ENCODE results near the gene TBX1. TPM values are rescaled to one million over a fixed set of nuclear protein-coding genes. Genes with fewer than 3 reads are reported as not detected.

The TBX1 gene
- total RNA-seq, 3 donors from 2014 or later (not counting 1 experiment from before 2014, with no cell fraction given), result 2.0 to 4.6 (median 3.2) TPM

DNA sequence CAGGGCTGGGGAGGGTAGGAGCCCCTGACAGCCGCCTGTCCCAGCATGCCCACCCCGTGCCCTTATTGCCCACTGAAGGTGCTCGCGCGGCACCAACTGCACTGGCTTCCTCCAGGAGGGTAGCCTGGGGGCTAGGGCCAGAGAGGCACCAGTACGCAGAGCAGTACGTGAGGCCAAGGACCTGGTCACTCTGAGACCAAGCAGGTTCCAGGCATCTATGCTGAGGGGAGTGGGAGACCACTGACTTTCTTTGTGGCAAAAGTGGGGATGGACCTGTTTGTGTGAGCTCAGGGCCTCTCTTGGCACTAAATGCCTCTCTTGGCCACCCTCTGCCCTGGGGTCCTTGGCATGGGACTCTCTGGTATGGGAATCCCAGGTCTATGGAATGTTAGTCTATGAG, 26.4 kb upstream of the TBX1 start:
- no peak for ATAC-seq
- H3K4me3 Mint-ChIP-seq, result no peak overlapping the region
- TF ChIP-seq, protein P1, sequence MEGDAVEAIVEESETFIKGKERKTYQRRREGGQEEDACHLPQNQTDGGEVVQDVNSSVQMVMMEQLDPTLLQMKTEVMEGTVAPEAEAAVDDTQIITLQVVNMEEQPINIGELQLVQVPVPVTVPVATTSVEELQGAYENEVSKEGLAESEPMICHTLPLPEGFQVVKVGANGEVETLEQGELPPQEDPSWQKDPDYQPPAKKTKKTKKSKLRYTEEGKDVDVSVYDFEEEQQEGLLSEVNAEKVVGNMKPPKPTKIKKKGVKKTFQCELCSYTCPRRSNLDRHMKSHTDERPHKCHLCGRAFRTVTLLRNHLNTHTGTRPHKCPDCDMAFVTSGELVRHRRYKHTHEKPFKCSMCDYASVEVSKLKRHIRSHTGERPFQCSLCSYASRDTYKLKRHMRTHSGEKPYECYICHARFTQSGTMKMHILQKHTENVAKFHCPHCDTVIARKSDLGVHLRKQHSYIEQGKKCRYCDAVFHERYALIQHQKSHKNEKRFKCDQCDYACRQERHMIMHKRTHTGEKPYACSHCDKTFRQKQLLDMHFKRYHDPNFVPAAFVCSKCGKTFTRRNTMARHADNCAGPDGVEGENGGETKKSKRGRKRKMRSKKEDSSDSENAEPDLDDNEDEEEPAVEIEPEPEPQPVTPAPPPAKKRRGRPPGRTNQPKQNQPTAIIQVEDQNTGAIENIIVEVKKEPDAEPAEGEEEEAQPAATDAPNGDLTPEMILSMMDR (IDR thresholded peaks at IDR 0.05), result no peak
- H3K9me3 Mint-ChIP-seq, result no peaks in the 10 kb centered on the region
- 94% methylated on average over 7 of the region's 7 CpGs for WGBS (ENCODE audit: insufficient coverage)
- no peak overlapping the region for H3K27ac Mint-ChIP-seq
- H3K4me1 ChIP-seq (ENCODE audit: control insufficient read depth, insufficient read depth, low read length), result peaks cover 10% of the 10 kb centered on the region
- no peak overlapping the region for H3K27ac ChIP-seq (ENCODE audit: low read length)
- no peaks in the 10 kb centered on the region for H3K36me3 ChIP-seq (ENCODE audit: control insufficient read depth, insufficient read depth, low read length)
- H3K36me3 Mint-ChIP-seq, result no peaks in the 10 kb centered on the region
- peaks cover 0 to 6% of the 10 kb centered on the region in 2 donors for H3K4me1 Mint-ChIP-seq
- H3K27me3 Mint-ChIP-seq (ENCODE audit: low read depth in 2 of 2), result peaks cover 0 to 8% of the 10 kb centered on the region in 2 donors
- intact Hi-C loops (cut with micrococcal nuclease), result no loop called here
- DNase-seq, result no peak
- peaks cover 2% of the 10 kb centered on the region for H3K27me3 ChIP-seq (ENCODE audit: control insufficient read depth, insufficient read depth, low read length)
- H3K9me3 ChIP-seq (ENCODE audit: control insufficient read depth, insufficient read depth, low read length), result no peaks in the 10 kb centered on the region
- H3K4me3 ChIP-seq (ENCODE audit: low read length), result no peak overlapping the region

DNA sequence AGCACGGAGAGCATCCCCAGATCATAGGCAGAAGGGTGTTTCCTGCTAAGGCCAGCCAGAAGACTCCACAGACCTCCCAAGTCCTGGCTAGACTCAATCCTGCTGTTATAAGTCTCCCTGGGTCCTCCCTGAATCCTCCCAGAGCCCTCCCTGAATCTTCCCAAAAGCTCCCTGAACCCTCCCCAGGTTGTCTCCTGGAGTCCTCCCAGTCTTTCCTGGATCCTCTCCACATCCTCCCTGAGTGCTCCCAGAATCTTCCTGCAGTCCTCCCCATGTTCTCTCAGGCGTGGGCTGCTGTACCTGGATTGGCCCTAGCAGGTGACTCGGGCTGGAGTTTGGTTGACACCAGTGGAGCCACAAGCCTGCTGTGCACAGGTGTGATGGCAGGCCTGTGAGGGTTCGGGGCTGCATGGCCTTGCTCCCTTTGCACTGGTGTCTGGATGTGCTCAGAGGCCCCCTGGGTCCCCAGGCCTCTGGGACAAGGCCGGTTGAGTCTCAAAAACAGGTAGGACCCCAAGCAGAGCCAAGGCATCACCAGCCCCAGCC, 25.7 kb upstream of the TBX1 start:
- H3K36me3 Mint-ChIP-seq, result no peaks in the 10 kb centered on the region
- 79% methylated on average over 5 of the region's 5 CpGs for WGBS (ENCODE audit: insufficient coverage)

DNA sequence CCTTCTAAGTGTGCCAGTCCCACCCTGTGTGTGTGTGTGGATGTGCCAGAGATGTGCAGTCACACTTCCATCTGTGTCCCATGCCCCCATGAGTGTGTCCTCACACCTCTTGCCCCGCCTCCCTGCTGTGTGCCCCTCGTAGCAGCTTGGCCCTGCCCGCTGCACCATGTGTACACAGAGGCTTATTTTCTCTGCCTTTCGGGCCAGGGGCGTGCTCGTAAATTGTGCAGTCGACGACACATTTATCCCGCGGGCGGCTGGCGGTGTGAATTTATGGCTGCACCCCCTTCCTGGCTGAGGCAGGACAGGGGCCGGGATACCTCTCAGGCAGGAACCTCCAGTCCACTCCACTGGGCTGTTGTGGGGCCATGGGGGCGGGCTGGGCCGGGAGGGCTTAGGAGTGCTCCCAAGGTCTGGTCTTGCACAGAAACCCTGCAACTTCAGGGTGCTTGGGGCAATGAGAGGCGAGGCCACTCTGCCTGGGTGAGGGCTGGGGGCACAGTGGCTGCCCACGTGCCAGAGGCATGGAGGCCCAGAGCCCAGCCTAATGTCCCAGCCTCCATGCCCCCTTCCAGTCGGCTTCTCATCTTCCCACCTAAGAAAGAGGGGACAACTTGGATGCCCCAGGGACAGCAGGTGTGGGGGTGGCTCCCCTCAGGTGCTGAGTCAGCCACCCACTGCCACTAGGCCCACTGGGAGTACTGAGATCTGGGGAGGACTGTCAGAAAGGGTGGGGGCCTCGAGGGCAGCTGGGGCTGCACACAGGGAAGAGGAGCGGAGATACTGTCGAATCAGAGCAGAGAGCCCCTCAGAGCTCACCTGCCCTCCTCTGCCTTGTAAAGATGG, 24.7 kb upstream of the TBX1 start:
- H3K9me3 ChIP-seq (ENCODE audit: control insufficient read depth, insufficient read depth, low read length), result no peaks in the 10 kb centered on the region
- 83% methylated on average over 20 of the region's 21 CpGs for WGBS (ENCODE audit: insufficient coverage)
- no peak overlapping the region for H3K27ac Mint-ChIP-seq
- peaks cover 0 to under 1% of the 10 kb centered on the region in 2 donors for H3K4me1 Mint-ChIP-seq
- no peak overlapping the region for H3K4me3 Mint-ChIP-seq
- H3K36me3 ChIP-seq (ENCODE audit: control insufficient read depth, insufficient read depth, low read length), result no peaks in the 10 kb centered on the region
- no peaks in the 10 kb centered on the region for H3K9me3 Mint-ChIP-seq
- H3K4me1 ChIP-seq (ENCODE audit: control insufficient read depth, insufficient read depth, low read length), result peaks cover 4% of the 10 kb centered on the region
- TF ChIP-seq, protein P1 (IDR thresholded peaks at IDR 0.05), result no peak
- H3K4me3 ChIP-seq (ENCODE audit: low read length), result no peak overlapping the region
- H3K27me3 ChIP-seq (ENCODE audit: control insufficient read depth, insufficient read depth, low read length), result peaks cover 2% of the 10 kb centered on the region
- ATAC-seq, result no peak
- H3K27ac ChIP-seq (ENCODE audit: low read length), result no peak overlapping the region
- H3K27me3 Mint-ChIP-seq (ENCODE audit: low read depth in 2 of 2), result peaks cover 0 to 6% of the 10 kb centered on the region in 2 donors
- H3K36me3 Mint-ChIP-seq, result no peaks in the 10 kb centered on the region
- intact Hi-C loops (cut with micrococcal nuclease), result no loop called here
- no peak for DNase-seq

More for the DNA sequence above, 25.7 kb upstream of the TBX1 start:
- Histone ChIP-seq H3K4me3 (ENCODE audit: low read length) (no peak overlapping the region), H3K4me1 (ENCODE audit: control insufficient read depth, insufficient read depth, low read length) (peaks cover 10% of the 10 kb centered on the region), H3K9me3 (ENCODE audit: control insufficient read depth, insufficient read depth, low read length) (no peaks in the 10 kb centered on the region), H3K36me3 (ENCODE audit: control insufficient read depth, insufficient read depth, low read length) (no peaks in the 10 kb centered on the region), H3K27ac (ENCODE audit: low read length) (no peak overlapping the region), H3K27me3 (ENCODE audit: control insufficient read depth, insufficient read depth, low read length) (peaks cover 2% of the 10 kb centered on the region)
- Mint-ChIP-seq H3K4me3 (no peak overlapping the region), H3K9me3 (no peaks in the 10 kb centered on the region), H3K4me1 (peaks cover 0 to 6% of the 10 kb centered on the region in 2 donors), H3K27ac (no peak overlapping the region), H3K27me3 (ENCODE audit: low read depth in 2 of 2) (peaks cover 0 to 8% of the 10 kb centered on the region in 2 donors)
- TF ChIP-seq, protein P1 (IDR thresholded peaks at IDR 0.05), result no peak
- intact Hi-C loops (cut with micrococcal nuclease), result no loop called here
- DNase-seq (no peak), ATAC-seq (no peak)
